GM18870 (cell line): ENCODE measurements around the gene ANKRD11.
"Not testable (repeated sequence)": the region's sequence is repeated elsewhere in the genome, so short reads cannot be mapped to it uniquely, and the experiment has no call there.

Source experiments
- ATAC-seq: cut with Tn5 transposase; IDR thresholded peaks from one replicate; pipeline ENCODE4 v1.9.1; 2021; ENCODE audit warnings: moderate library complexity; ENCODE audit not compliant: unreplicated experiment

ANKRD11 gene

DNA sequence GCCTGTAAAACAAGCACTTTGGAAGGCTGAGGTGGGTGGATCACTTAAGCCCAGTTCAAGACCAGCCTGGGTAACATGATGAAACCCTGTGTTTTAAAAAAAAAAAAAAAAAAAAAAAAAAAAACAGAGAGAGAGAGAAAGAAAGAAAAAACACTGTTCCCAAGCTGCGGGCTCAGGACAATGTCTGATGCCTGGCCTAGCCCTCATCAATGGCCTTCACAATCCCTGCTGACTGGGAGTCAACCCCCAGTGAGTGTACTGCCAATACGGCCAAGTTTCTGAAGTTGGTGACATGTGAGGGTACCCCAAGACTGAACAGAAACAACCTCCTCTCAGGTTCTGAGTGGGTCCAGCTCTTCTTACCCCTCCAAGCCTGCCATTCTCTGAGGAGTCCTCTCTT is 156.3 kb downstream of the ANKRD11 start:
- ATAC-seq: no peak

DNA sequence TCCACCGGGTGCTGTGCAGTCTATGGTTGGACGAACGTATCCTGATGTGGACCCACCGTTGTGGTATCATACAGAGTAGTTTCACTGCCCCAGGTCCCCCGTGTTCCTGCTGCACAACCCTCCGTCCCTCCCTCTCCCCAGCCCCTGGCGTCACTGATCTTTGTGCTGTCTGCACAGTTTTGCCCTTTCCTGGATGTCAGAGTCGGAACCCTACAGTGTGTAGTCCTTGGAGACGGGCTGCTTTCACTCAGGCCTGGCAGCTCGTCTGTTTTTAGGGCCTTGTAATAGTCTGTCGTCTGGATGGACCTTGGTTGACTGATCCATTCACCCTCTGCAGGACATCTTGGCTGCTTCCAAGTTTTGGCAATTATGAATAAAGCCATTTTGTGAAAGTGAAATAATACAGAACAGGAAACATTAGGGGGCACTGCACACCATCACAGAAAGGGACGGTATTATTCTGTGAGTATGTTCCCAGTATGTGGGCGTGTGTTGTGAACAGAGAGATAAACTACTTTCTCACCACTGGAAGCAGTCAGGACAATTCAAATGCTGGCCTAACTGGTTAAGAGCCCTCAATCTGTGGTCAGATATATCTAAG is 156.9 kb downstream of the ANKRD11 start:
- peak; percentile 47 for ATAC-seq

DNA sequence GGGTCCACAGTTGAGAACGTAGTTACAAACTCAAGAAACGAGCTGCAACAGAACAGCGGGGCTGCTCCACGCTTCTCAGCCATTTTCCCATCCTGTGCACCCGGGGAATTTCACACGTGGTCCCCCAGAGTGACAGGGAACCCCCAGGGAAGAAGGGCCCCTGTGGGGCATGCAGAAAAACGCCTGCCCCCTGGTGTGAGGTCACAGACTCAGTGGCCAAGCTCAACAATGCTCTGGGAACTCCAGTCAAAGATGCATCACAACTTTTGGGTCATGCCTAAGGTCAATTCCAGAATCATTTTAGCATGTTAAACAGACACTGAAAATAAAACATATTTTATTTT is 157.5 kb downstream of the ANKRD11 start:
- ATAC-seq: no peak

DNA sequence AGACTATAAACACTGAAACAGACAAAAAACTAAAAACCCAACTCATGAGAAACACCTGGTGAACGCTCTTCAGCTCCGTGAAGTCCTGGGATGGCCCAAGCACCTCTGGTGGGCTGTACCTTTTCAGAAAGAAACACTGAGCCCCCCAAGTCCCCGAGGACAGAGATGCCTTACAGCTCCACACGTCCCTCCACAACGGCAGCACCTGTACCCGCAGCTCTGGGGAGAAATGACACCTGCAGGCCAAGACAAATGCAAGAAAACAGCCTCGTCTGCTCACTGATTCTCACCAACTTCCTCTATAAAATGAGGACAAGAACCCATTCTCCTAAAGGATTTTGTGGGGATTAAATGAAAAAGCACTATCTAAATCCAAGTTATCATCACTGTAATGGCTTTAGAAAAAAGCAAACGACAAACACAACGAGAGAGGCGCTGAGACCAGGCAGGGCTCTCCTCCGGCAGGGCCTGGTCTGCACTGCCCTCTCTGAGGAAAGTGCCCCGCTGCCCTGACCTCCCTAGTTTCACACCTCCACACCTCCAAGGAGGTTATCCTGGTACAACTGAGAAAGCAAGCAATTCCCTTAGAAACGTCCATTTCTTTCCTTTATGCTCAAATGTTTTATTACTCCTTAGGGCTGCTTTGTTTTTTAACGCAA is 158.0 kb downstream of the ANKRD11 start:
- ATAC-seq: no peak

DNA sequence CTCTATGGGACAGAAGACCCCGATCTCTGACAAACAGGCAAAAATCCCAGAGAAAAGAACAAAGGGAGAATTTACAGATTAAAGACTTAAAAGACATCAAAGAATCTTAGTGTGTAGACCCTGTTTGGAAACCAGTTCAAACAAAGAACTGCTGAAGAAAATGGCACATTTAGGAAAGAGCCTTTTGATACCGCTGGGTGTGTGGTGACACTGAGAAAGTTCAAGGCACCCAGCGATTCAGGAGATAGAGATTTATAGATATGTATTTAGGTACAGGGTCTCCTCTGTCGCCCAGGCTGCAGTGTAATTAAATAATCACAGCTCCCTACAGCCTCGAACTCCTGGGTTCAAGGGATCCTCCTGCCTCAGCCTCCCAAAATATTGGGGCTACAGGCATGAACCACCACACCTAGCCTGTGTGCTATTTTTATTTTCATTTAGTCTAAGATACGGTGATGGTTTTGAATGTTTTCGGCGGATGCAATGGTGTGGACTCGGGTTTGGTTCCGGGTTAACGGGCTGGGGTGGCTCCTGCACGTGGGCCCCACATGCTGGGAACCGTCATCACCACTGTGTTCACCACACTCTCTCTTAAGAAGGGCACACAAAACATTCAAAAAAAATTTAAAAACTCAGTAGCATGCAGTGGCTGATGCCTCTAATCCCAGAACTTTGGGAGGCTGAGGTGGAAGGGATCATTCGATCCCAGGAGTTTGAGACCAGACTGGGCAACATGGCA is 158.8 kb downstream of the ANKRD11 start:
- ATAC-seq: no peak

DNA sequence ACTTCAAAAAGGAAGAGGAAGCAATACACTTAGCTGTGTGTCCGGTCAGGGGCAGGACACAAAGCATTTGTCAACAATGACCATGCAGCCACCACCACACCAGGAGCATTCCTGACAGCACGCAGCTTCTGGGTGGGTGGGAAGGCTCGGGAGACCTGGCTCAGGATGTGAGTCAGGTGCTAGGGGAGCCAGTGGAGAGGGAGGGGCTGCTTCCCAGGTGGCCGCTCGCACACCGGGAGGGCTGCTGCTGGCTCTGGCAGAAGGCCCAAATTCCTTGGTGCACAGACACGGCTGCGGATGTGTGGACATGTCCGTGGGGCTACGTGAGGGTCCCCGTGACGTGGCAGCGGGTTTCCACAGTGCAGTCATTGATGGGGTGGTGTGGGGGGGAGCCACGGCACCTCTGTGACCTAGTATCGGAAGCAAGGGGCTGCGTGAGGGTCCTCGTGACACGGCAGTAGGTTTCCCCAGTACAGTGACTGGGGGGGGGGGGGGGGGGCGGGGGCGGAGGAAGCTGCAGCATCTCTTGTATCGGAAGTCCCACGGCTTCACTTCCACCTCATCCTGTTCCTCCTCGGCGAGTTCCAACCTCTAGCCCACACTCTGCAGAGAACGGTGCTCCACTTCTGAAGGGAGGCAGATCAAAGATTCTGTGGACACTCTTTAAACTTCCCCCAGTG is 160.0 kb downstream of the ANKRD11 start:
- no peak for ATAC-seq

DNA sequence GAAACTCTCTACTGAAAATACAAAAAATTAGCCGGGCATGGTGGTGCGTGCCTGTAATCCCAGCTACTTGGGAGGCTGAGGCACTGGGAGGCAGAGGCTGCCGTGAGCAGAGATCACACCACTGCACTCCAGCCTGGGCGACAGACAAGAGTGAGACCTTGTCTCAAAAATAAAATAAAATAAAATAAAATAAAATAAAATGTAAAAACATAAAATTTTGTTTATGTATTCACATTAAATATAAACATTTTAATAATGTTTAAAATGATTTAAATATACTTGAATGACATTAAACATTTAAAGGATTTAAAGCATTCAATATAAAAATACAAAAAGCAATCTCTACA is 160.6 kb downstream of the ANKRD11 start:
- ATAC-seq: not testable (repeated sequence)

DNA sequence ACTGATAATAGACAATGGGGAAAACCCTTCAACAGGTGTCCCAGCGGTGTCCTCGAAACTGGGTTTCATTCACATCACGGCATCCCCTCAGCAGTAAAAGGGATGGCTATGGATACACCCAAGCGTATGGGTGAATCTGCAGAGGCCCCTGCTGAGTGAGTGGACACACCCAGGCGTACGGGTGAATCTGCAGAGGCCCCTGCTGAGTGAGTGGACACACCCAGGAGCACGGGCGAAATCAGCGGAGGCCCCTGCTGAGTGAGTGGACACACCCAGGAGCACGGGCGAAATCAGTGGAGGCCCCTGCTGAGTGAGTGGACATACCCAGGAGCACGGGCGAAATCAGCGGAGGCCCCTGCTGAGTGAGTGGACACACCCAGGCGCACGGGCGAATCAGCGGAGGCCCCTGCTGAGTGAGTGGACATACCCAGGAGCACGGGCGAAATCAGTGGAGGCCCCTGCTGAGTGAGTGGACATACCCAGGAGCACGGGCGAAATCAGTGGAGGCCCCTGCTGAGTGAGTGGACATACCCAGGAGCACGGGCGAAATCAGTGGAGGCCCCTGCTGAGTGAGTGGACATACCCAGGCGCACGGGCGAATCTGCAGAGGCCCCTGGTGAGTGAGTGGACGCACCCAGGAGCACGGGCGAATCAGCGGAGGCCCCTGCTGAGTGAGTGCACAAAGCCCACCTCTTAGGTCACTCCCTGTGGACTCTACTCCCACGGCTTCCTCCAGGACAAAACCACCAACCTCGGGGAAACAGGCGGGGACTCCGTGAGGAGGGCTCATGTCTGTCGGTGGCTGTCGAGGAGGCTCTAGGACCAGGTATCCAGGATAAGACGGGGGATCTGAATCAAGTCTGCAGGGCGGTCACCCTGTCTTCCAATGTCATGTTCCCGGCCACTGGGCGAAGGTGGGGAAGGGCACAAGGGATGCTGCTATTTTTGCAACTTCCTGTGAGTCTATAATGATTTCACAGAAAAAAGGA is 161.7 kb downstream of the ANKRD11 start:
- not testable (repeated sequence) for ATAC-seq

DNA sequence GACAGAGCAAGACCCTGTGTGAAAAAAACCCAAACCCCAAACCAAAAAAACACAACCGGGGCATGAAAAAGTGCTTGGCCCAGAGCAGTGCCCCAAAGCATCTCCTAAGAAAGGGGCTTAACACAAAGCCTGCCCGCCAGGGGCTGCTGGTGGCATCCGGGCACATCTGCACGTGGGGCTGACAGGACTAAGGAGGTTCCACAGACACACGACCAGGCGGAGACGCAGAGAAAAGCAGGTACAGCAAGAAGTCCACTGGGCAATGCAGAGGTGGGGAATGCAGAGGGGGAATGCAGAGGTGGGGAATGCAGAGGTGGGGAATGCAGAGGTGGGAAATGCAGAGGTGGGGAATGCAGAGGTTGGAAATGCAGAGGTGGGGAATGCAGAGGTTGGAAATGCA is 163.6 kb downstream of the ANKRD11 start:
- ATAC-seq: no peak

DNA sequence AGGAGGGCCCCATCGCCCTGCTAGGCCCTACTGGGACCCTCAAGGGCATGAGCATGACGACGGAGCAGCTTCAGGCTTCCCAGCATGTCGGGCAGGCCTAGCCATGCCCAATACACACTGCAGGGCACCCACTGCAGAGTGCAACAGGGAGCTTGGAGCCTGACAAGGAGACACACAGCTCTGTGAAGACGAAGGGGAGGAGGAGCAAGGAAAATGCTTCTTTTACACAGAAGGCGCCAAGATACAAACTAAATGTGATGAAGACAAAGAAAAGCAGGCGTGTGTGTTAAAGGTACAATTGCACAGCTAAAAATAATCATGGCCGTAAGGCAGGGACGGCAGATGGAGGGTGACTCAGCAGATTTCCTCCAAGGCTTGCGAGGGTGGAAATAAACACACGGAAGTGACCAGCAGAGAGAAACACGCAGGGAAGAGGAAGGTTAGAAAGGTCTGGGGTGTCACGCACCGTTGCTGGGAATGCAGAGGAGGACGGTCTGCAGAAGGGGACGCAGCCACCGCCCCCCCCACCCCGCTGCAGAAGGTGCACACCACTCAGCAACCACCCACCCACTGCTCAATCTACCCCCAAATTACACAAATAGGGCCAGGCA is 164.4 kb downstream of the ANKRD11 start:
- ATAC-seq: no peak

DNA sequence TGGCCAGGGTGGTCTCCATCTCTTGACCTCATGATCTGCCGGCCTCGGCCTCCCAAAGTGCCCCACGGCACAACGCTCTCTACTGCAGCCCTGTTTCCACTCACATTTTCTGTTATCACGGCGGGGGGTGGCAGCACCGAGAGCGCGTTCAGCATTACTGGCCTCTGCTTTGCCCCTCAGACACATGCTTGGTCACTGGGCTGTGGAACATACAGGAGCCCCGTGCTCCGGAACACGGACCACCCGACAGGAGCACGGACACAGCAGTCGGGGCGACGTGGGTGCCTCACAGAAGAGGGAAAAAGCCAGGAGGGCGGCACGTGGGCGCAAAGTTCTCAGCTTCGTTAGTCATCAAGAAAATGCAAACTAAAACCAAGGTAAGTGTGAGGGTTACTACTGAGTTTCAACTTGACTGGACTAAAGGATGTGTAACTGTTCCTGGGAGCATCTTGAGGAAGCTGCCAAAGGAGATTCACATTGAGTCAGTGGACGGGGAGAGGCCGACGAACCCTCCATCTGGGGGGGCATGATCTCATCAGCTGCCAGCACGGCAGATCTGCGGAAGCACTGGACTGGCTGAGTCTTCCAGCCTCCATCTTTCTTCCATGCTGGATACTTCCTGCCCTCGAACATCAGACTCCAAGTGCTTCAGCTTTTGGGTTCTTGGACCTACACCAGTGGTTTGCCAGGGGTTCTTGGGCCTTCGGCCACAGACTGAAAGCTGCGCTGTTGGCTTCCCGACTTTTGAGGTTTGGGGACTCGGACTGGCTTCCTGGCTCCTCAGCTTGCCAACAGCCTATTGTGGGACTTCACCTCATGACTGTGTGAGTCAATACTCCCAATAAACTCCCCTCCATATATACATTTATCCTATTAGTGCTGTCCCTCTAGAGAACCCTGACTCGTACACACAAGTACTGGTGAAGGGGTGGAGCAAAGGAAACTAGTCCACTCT is 166.0 kb downstream of the ANKRD11 start:
- no peak for ATAC-seq

DNA sequence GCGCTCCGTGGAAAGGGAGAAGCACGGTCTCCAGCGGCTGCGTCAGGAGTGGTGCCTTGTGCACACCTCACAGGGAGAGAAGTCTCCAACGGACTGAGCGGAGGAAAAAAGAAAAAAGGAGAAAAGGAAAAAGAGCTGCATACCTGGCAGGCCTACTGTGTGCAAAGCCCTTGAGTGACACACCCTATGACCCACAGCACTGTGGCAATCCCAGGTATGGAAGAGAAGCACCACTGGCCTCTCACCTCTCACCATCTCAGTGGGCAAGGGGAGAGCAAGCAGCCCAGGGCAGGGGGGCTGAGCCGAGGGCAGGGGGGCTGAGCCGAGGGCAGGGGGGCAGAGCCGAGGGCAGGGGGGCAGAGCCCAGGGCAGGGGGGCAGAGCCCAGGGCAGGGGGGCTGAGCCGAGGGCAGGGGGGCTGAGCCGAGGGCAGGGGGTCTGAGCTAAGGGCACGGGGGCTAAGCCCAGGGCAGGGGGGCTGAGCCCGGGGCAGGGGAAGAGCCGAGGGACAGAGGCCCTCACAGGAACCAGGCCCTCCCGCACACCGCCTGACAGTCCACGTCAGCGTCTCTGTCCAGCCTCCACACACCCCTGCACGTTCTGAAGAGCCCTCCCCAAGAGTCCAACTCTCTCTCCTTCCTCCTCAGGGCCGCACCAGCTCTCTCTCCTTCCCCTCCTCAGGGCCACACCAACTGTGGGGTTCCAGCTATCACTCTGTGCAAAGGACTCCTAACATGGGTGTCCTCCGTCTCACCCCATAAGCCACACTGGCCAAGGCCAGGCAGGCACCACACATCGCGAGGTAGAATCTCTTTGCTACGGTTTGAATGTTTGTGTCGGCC is 167.0 kb downstream of the ANKRD11 start:
- no peak for ATAC-seq

DNA sequence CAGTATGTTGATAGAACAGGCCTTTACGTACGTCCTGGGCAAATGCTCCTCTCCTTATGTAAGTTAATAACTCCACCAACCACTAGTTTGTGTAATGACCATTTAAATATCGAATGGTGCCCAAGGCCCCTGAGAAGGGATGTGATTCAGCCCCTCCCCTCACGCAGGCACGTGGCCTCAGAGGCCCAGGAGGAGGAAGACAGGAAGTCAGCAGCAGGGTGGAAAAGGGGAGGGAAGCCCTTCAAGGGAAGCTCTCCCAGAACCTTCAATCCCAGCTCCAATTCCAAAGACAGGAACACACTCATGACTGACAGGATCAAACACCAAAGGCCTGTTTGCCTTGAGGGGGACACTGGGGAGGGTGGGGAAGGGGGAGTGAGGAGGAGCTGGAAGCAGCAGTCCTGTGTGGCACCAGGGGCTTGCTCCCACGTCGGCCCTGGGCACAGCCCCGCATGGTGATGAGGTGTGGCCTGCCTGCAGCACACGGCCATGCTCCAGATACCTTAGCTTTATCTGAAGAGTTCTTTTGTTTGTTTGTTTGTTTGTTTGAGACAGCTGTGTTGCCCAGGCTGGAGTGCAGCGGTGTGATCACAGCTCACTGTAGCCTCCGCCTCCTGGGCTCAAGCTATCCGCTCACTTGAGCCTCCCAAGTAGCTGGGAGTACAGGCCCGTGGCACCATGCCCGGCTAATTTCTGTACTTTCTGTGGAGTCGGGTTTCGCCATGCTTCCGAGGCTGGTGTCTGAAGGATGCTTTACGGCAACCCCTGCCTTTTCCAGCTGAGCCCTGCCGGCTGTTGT is 167.8 kb downstream of the ANKRD11 start:
- no peak for ATAC-seq

DNA sequence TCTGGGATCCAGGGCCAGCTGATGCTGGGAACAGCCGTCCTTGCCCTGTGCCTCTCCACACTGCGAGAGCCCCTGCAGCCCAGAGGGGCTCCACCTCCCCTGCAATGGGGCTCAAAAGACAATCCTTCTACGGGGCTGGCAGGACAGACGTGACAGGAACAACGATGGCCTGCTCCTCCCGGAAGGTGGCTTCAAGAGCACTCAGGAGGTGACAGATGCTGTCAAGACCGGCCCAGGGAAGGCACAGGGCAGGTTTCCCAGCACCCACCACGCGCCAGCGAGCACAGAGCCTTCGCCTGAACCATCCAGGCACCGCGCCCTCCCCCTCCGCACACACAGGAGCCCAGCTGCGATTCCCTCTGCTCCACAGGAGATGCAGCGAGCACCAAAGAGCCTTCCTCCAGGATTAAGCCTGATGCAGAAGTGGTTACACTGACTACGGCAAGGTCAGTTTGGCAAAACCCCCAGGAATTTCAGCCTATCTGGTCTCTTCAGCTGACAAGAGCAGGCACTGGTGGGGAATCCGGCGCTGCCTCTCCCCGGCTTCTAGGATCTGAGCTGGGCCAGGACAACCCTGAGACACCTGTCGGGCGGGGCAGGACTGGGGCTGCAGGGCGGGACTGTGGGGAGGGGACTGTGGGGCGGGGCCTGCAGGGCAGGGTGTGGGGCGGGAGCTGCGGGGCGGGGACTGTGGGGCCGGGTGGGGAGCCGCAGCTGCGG is 169.4 kb downstream of the ANKRD11 start:
- no peak for ATAC-seq

DNA sequence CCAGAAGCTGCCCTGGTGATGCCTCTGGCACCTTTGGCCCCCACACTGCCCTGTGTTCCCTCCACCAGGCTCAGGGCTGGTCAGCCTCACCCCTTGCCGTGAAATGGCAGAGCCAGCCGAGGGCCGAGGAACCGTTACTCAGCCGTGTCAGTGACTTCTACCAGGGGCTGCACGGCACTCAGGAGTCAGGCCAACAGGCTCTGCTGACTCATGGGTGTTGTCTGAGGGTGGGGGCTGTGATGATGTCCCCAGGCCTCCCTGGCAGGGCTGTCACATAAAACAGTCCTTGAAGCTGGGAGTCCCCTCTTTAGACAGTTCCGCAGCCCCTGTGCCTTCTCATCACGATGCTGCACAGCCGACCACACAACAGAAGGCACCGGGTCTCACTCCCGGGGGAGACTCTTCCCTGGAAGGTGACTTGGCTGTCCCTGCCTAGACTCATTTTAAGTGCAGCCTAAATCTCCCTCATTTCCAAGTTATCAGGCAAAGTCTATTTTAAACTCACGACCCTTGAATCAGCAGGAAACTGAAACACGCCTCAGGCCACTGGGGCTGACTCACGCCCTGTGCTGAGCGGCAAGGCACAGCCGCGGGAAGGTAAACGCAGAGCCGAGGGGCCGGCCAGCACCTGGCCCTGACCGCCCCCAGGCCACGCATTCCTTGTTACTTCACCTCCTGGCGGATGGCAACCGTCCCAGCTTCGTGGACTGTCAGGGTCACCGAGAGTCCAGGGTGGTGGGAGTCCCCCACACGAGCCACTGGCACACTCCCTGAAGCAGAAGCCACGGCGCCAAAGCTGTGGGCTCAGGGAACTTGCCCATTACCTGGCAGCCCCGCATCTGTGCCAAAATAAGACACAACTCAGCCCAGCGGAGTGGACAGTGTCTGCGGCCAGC is 170.2 kb downstream of the ANKRD11 start:
- ATAC-seq: no peak

DNA sequence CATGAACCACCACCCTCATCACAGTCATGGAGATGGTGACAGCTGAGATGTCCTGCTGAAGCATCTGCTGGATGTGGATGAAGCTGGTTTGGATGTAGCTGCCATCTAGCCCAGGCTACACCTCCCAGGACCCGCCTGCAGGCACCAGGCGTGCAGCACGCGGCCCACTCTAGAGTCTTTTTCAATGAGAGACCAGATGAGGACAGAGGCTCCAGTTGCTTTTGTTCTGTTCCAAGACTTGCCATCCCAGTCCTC is 170.8 kb downstream of the ANKRD11 start:
- ATAC-seq: no peak
